Transverse colon (tissue), 4 donors: ENCODE data around the gene CDSN. TPM values are rescaled to one million over a fixed set of nuclear protein-coding genes. Genes with fewer than 3 reads are reported as not detected.

Experiments
- DNase-seq: peaks from one replicate; pipeline ENCODE4 v3.0.0-alpha.2; 2019
- H3K27ac ChIP-seq, 4 donors: fragments of 200-600 bp; sonication (generic); 2 replicates each; pipeline ENCODE4 v1.5.1; 2016 to 2018; ENCODE audit warnings: inconsistent platforms in 4 of 4
- H3K27me3 ChIP-seq: fragments of 200-600 bp; sonication (generic); 2 replicates; pipeline ENCODE4 v1.5.1; 2017; ENCODE audit warnings: inconsistent platforms
- H3K36me3 ChIP-seq, 4 donors: fragments of 200-600 bp; sonication (generic); 2 replicates each; pipeline ENCODE4 v1.5.1; 2017 to 2019; ENCODE audit warnings: inconsistent platforms in 4 of 4
- H3K4me1 ChIP-seq, 4 donors: fragments of 200-600 bp; sonication (generic); 2 replicates each; pipeline ENCODE4 v1.5.1; 2017 to 2020; ENCODE audit warnings: inconsistent platforms in 4 of 4
- H3K4me3 ChIP-seq, 4 donors: fragments of 200-600 bp; sonication (generic); 1 replicate in 1 of 4; 2 replicates in 3 of 4; pipeline versions ENCODE4 v1.5.1 to v1.6.1; 2017 to 2019; ENCODE audit warnings: inconsistent platforms in 4 of 4
- H3K9me3 ChIP-seq, 2 donors: fragments of 200-600 bp; sonication (generic); 2 replicates each; pipeline ENCODE4 v1.5.1; 2017 to 2019; ENCODE audit warnings: inconsistent platforms in 2 of 2
- CTCF ChIP-seq, 5 experiments: fragments of 200-600 bp in 3 of 5; fragments of 450-650 bp in 2 of 5; sonication (generic) in 3 of 5; IDR thresholded peaks; 1 replicate in 2 of 5; 2 replicates in 3 of 5; pipeline ENCODE4 v1.5.1; 2016 to 2017; ENCODE audit warnings: antibody characterized with exemption in 5 of 5, inconsistent platforms in 3 of 5, mild to moderate bottlenecking in 2 of 5, moderate library complexity in 1 of 5
- EP300 ChIP-seq: sonication (generic); formaldehyde crosslinking; IDR thresholded peaks from one replicate; pipeline ENCODE4 v1.6.1; 2017; ENCODE audit warnings: antibody characterized with exemption, low read depth
- POLR2A ChIP-seq: fragments of 450-650 bp; IDR thresholded peaks from one replicate; pipeline ENCODE4 v1.6.1; 2016; ENCODE audit warnings: antibody characterized with exemption, mild to moderate bottlenecking, moderate library complexity
- POLR2AphosphoS5 ChIP-seq, 3 donors: sonication (generic); formaldehyde crosslinking; IDR thresholded peaks; one replicate each; pipeline ENCODE4 v1.6.1; 2016; ENCODE audit warnings: antibody characterized with exemption in 3 of 3
- WGBS, 2 donors: methylation state at CpG; one replicate each; pipeline ENCODE4 v1.1.5; 2018; ENCODE audit warnings: low coverage in 1 of 2; 5-methylcytosine and 5-hydroxymethylcytosine counted together
- in situ Hi-C, 4 donors: fragments of 200-750 bp; cut with MboI; loops; one replicate each; pipeline versions ENCODE4 v1.15.0 to v1.15.1; 2017; ENCODE audit warnings: low sequenced_read_pairs in 3 of 4, low pct_ligation_motif_present in 1 of 4, low pct_unique_long_range_greater_than_20kb in 1 of 4
- intact Hi-C: fragments of 100-400 bp; cut with DNase I; formaldehyde crosslinking; loops from one replicate; pipeline ENCODE4 v1.15.1; 2023; ENCODE audit warnings: low total_unique reads
- total RNA-seq, 4 donors: library from RNA; depleted of rRNA; stranded (reverse); fragments of >200 nt; gene quantifications; one replicate each; pipeline ENCODE4 v1.1.0, GENCODE V29; 2016

The CDSN gene
- total RNA-seq, 4 donors from 2014 or later: not detected

- Histone ChIP-seq H3K4me3 (no peak overlapping the region), H3K9me3 (no peaks in the 10 kb centered on the region), H3K4me1 (peaks cover 0 to 26% (median 17%) of the 10 kb centered on the region in 4 donors), H3K27ac (no peak overlapping the region), H3K27me3 (no peaks in the 10 kb centered on the region), H3K36me3 (no peaks in the 10 kb centered on the region)
- TF ChIP-seq CTCF (IDR thresholded peaks at IDR 0.05) (no peak), EP300 (no peak), POLR2A (no peak), POLR2AphosphoS5 (IDR thresholded peaks at IDR 0.05) (no peak)
- DNase-seq: no peak
- intact Hi-C loops: loop anchor here (5.0 kb wide), 1 partner anchor 228 kb away; no protein-coding TSS in a partner anchor
- in situ Hi-C loops: loop anchor here (5.0 to 10.0 kb wide), 6 partner anchors 53 to 305 kb away; no protein-coding TSS in a partner anchor
- WGBS, 2 donors: 33 to 39% methylated on average over 1 to 4 of the region's 4 CpGs
Observed at GRCh38 chr6:31139599-31139998, 19.4 kb upstream of the CDSN start.

GRCh38 chr6:31138982-31139381, 18.7 kb upstream of the CDSN start, which contains the start of gene PSORS1C2:
Gene PSORS1C2 (minus strand): TSS chr6:31139066. CDS start chr6:31139026, 40 bp downstream.
- Histone ChIP-seq H3K27me3 (no peaks in the 10 kb centered on the region), H3K4me1 (peaks cover 0 to 23% (median 12%) of the 10 kb centered on the region in 4 donors), H3K4me3 (no peak within 1 kb of the TSS), H3K27ac (no peak within 1 kb of the TSS), H3K36me3 (no peaks in the 10 kb centered on the region), H3K9me3 (no peaks in the 10 kb centered on the region)
- intact Hi-C loops (loop anchor here (5.0 kb wide), 1 partner anchor 228 kb away; no protein-coding TSS in a partner anchor), in situ Hi-C loops (loop anchor here (5.0 to 10.0 kb wide), 6 partner anchors 53 to 306 kb away; no protein-coding TSS in a partner anchor)
- WGBS, 2 donors: 82% methylated on average over 4 of the region's 4 CpGs; no CpG with 5 or more reads in 1 of the 2 donors
- TF ChIP-seq EP300 (no peak), POLR2A (no peak), POLR2AphosphoS5 (IDR thresholded peaks at IDR 0.05) (no peak), CTCF (IDR thresholded peaks at IDR 0.05) (no peak)
- no peak for DNase-seq

- intact Hi-C loops: loop anchor here (2.0 to 5.0 kb wide), 2 partner anchors 57 to 232 kb away; no protein-coding TSS in a partner anchor
- TF ChIP-seq EP300 (no peak), CTCF (IDR thresholded peaks at IDR 0.05) (no peak), POLR2A (no peak), POLR2AphosphoS5 (IDR thresholded peaks at IDR 0.05) (no peak)
- H3K4me3 ChIP-seq: no peak overlapping the region
- peaks cover 0 to 11% (median 6%) of the 10 kb centered on the region in 4 donors for H3K4me1 ChIP-seq
- no peak overlapping the region for H3K27ac ChIP-seq
- H3K9me3 ChIP-seq: no peaks in the 10 kb centered on the region
- H3K36me3 ChIP-seq: no peaks in the 10 kb centered on the region
- WGBS, 2 donors: 63 to 78% methylated on average over 8 to 10 of the region's 10 CpGs
- in situ Hi-C loops: loop anchor here (5.0 to 10.0 kb wide), 6 partner anchors 57 to 309 kb away; no protein-coding TSS in a partner anchor
- DNase-seq: no peak
- H3K27me3 ChIP-seq: no peaks in the 10 kb centered on the region
Observed at GRCh38 chr6:31135710-31136109, 15.5 kb upstream of the CDSN start.

GRCh38 chr6:31132806-31133205, 12.6 kb upstream of the CDSN start:
- 66 to 77% methylated on average over 4 to 6 of the region's 6 CpGs for WGBS, 2 donors
- in situ Hi-C loops (loop anchor here in 3 of 4 donors (10.0 kb wide), 3 partner anchors 62 to 312 kb away; no protein-coding TSS in a partner anchor), intact Hi-C loops (no loop called here)
- Histone ChIP-seq H3K36me3 (no peaks in the 10 kb centered on the region), H3K27ac (no peak overlapping the region), H3K9me3 (no peaks in the 10 kb centered on the region), H3K27me3 (no peaks in the 10 kb centered on the region), H3K4me3 (no peak overlapping the region), H3K4me1 (peaks cover 0 to 8% (median 3%) of the 10 kb centered on the region in 4 donors)
- TF ChIP-seq POLR2AphosphoS5 (IDR thresholded peaks at IDR 0.05) (no peak), CTCF (IDR thresholded peaks at IDR 0.05) (no peak)
- DNase-seq: no peak
